H1 (cell line): ENCODE measurements around the gene KMT5C. TPM values are rescaled to one million over a fixed set of nuclear protein-coding genes. Genes with fewer than 3 reads are reported as not detected.

Source experiments
- CTCF ChIA-PET: fragments of 300-600 bp; sonication (Branson Sonifier 250); formaldehyde crosslinking; loops from one replicate; lab custom pipeline; 2021; ENCODE audit not compliant: partially characterized antibody; lab: Charles Lee
- POLR2A ChIA-PET: fragments of 300-600 bp; sonication (Branson Sonifier 250); formaldehyde crosslinking; loops from one replicate; lab custom pipeline; 2021; ENCODE audit warnings: inconsistent platforms; ENCODE audit not compliant: partially characterized antibody; lab: Charles Lee
- DNase-seq, 2 experiments: peaks; one replicate each; pipeline versions ENCODE4 v3.0.0 to v3.0.0-alpha.2; 2010 to 2022; ENCODE audit warnings: low spot score in 2 of 2, low read depth in 1 of 2, mixed read lengths in 1 of 2
- FAIRE-seq: peaks from 2 replicates; lab custom pipeline; 2011; peaks lifted over from hg19 to GRCh38; lab: Jason Lieb, UNC
- H2AFZ ChIP-seq: 2 replicates; pipeline ENCODE4 v1.8.1; 2012; ENCODE audit warnings: low read length, inconsistent platforms
- H2AK5ac ChIP-seq: 2 replicates; pipeline ENCODE4 v1.6.1; 2013; ENCODE audit warnings: low read depth, low read length
- H2BK120ac ChIP-seq: replicated peaks from 2 replicates; pipeline ENCODE3; 2013; ENCODE audit warnings: low read depth, low read length, inconsistent platforms
- H2BK12ac ChIP-seq: 2 replicates; pipeline ENCODE4 v1.6.1; 2013; ENCODE audit warnings: low read depth, low read length
- H2BK15ac ChIP-seq: 2 replicates; pipeline ENCODE4 v1.6.1; 2013; ENCODE audit warnings: low read length
- H2BK20ac ChIP-seq: 2 replicates; pipeline ENCODE4 v1.6.1; 2013; ENCODE audit warnings: low read length
- H2BK5ac ChIP-seq: 2 replicates; pipeline ENCODE4 v1.6.1; 2013; ENCODE audit warnings: low read depth, low read length
- H3K14ac ChIP-seq: 2 replicates; pipeline ENCODE4 v1.6.1; 2013; ENCODE audit warnings: inconsistent platforms; ENCODE audit not compliant: insufficient read length
- H3K18ac ChIP-seq: 2 replicates; pipeline ENCODE4 v1.6.1; 2013; ENCODE audit warnings: low read length; ENCODE audit errors: extremely low read depth
- H3K23ac ChIP-seq: 2 replicates; pipeline ENCODE4 v1.6.1; 2013; ENCODE audit warnings: inconsistent platforms; ENCODE audit not compliant: insufficient read length
- H3K23me2 ChIP-seq: 2 replicates; pipeline ENCODE4 v1.6.1; 2013; ENCODE audit warnings: low read depth, low read length
- H3K27ac ChIP-seq: 2 replicates; pipeline ENCODE4 v1.6.1; 2011; ENCODE audit warnings: low read depth, low read length, inconsistent platforms
- H3K27me3 ChIP-seq, 4 experiments: replicated peaks in 1 of 4; 1 replicate in 1 of 4; 2 replicates in 3 of 4; pipeline versions ENCODE4 v1.6.1 to v1.8.1; 2011 to 2013; ENCODE audit warnings: low read length in 3 of 4, mild to moderate bottlenecking in 3 of 4, inconsistent platforms in 2 of 4, mixed read lengths in 2 of 4, moderate library complexity in 1 of 4; ENCODE audit not compliant: control insufficient read depth in 3 of 4, insufficient read depth in 3 of 4; ENCODE audit errors: extremely low read depth in 1 of 4
- H3K36me3 ChIP-seq, 4 experiments: 2 replicates each; pipeline versions ENCODE4 v1.6.1 to v1.8.1; 2011 to 2013; ENCODE audit warnings: mild to moderate bottlenecking in 4 of 4, low read length in 3 of 4, moderate library complexity in 2 of 4, control low read depth in 1 of 4, inconsistent platforms in 1 of 4; ENCODE audit not compliant: insufficient read depth in 4 of 4, control insufficient read depth in 2 of 4
- H3K4ac ChIP-seq: replicated peaks from 2 replicates; pipeline ENCODE3; 2013; ENCODE audit warnings: low read length, low read depth, mixed read lengths, inconsistent platforms; ENCODE audit not compliant: insufficient read length
- H3K4me1 ChIP-seq, 4 experiments: replicated peaks in 1 of 4; 1 replicate in 1 of 4; 2 replicates in 3 of 4; pipeline versions ENCODE4 v1.6.1 to v1.8.1; 2011 to 2013; ENCODE audit warnings: low read length in 3 of 4, inconsistent platforms in 2 of 4, mixed read lengths in 1 of 4; ENCODE audit not compliant: insufficient read depth in 4 of 4, control insufficient read depth in 3 of 4
- H3K4me2 ChIP-seq, 2 experiments: 2 replicates each; pipeline versions ENCODE4 v1.6.1 to v1.8.1; 2011 to 2013; ENCODE audit warnings: low read depth in 2 of 2, low read length in 2 of 2, control low read depth in 1 of 2, inconsistent platforms in 1 of 2, mild to moderate bottlenecking in 1 of 2; ENCODE audit not compliant: insufficient read depth in 1 of 2
- H3K4me3 ChIP-seq, 4 experiments: fragments of 200-600, 300-600 bp in 1 of 4; sonication (generic), shearing (Covaris generic), sonication (Bioruptor Twin) in 1 of 4; 2 replicates each; pipeline versions ENCODE4 v1.5.1 to v1.8.1; 2011 to 2016; ENCODE audit warnings: low read length in 4 of 4, low read depth in 3 of 4, control low read depth in 2 of 4, inconsistent platforms in 2 of 4, mild to moderate bottlenecking in 2 of 4, mixed read lengths in 1 of 4, moderate library complexity in 1 of 4; ENCODE audit not compliant: insufficient read depth in 2 of 4; ENCODE audit errors: extremely low read depth in 1 of 4
- H3K56ac ChIP-seq: replicated peaks from 2 replicates; pipeline ENCODE3; 2013; ENCODE audit warnings: low read depth, mild to moderate bottlenecking, mixed read lengths, low read length, inconsistent platforms; ENCODE audit not compliant: insufficient read length
- H3K79me1 ChIP-seq: 2 replicates; pipeline ENCODE4 v1.6.1; 2013; ENCODE audit warnings: low read depth, low read length, control low read depth
- H3K79me2 ChIP-seq, 2 experiments: 2 replicates each; pipeline versions ENCODE4 v1.6.1 to v1.8.1; 2012 to 2013; ENCODE audit warnings: low read length in 2 of 2, mild to moderate bottlenecking in 2 of 2, inconsistent platforms in 1 of 2; ENCODE audit not compliant: insufficient read depth in 2 of 2, control insufficient read depth in 1 of 2
- H3K9ac ChIP-seq, 4 experiments: replicated peaks in 1 of 4; 1 replicate in 1 of 4; 2 replicates in 3 of 4; pipeline versions ENCODE4 v1.6.1 to v1.8.1; 2011 to 2013; ENCODE audit warnings: low read depth in 3 of 4, low read length in 3 of 4, control low read depth in 2 of 4, mild to moderate bottlenecking in 2 of 4, moderate library complexity in 2 of 4, inconsistent platforms in 1 of 4; ENCODE audit errors: extremely low read depth in 1 of 4
- H3K9me3 ChIP-seq, 2 experiments: 2 replicates each; pipeline versions ENCODE4 v1.6.1 to v1.8.1; 2012 to 2013; ENCODE audit warnings: mild to moderate bottlenecking in 2 of 2, moderate library complexity in 2 of 2, control low read depth in 1 of 2, inconsistent platforms in 1 of 2, low read depth in 1 of 2, low read length in 1 of 2, mixed read lengths in 1 of 2; ENCODE audit not compliant: insufficient read depth in 2 of 2
- H4K20me1 ChIP-seq, 2 experiments: replicated peaks in 1 of 2; 2 replicates each; pipeline versions ENCODE3 to v1.8.1; 2011 to 2013; ENCODE audit warnings: inconsistent platforms in 2 of 2, low read length in 2 of 2, mild to moderate bottlenecking in 1 of 2; ENCODE audit not compliant: insufficient read depth in 2 of 2, control insufficient read depth in 1 of 2
- H4K5ac ChIP-seq: 2 replicates; pipeline ENCODE4 v1.6.1; 2013; ENCODE audit warnings: low read length, low read depth, mixed read lengths, inconsistent platforms; ENCODE audit not compliant: insufficient read length
- H4K8ac ChIP-seq: 2 replicates; pipeline ENCODE4 v1.8.0; 2013; ENCODE audit warnings: mild to moderate bottlenecking, moderate library complexity, low read length, inconsistent platforms; ENCODE audit not compliant: insufficient read depth; ENCODE audit errors: extremely low read depth
- H4K91ac ChIP-seq: replicated peaks from 2 replicates; pipeline ENCODE3; 2013; ENCODE audit warnings: low read length, mixed read lengths, inconsistent platforms; ENCODE audit not compliant: insufficient read length
- BACH1 ChIP-seq: IDR thresholded peaks from 2 replicates; pipeline ENCODE4 v1.6.1; 2012; ENCODE audit warnings: low read length, improper control_type of control experiment
- CBX5 ChIP-seq: fragments of 300-800, 300-1000 bp; sonication (generic); IDR thresholded peaks from 2 replicates; pipeline ENCODE4 v1.7.1; 2016; ENCODE audit warnings: antibody characterized with exemption, low read length, low read depth
- CEBPB ChIP-seq: IDR thresholded peaks from 2 replicates; pipeline ENCODE4 v1.6.1; 2012; ENCODE audit warnings: low read depth, low read length
- CTCF ChIP-seq, 3 experiments: IDR thresholded peaks; 1 replicate in 2 of 3; 2 replicates in 1 of 3; pipeline versions ENCODE4 v1.5.1 to v1.6.1; 2011; ENCODE audit warnings: low read length in 3 of 3, mild to moderate bottlenecking in 3 of 3, inconsistent platforms in 2 of 3, low read depth in 1 of 3, moderate library complexity in 1 of 3; ENCODE audit not compliant: insufficient read depth in 1 of 3; ENCODE audit errors: control extremely low read depth in 1 of 3
- EZH2 ChIP-seq: fragments of 200-600 bp; sonication (generic); IDR thresholded peaks from 2 replicates; pipeline ENCODE4 v1.7.1; 2012; ENCODE audit warnings: low read depth, mild to moderate bottlenecking, moderate library complexity, low read length, inconsistent platforms; ENCODE audit not compliant: severe bottlenecking
- PHF8 ChIP-seq: fragments of 200-600 bp; sonication (generic); conservative IDR thresholded peaks from 2 replicates; pipeline ENCODE4 v1.7.1; 2012; ENCODE audit warnings: low read depth, mild to moderate bottlenecking, inconsistent platforms, low read length, moderate library complexity
- POLR2AphosphoS5 ChIP-seq: IDR thresholded peaks from 2 replicates; pipeline ENCODE4 v1.6.1; 2011; ENCODE audit warnings: low read depth, low read length
- RFX5 ChIP-seq: IDR thresholded peaks from 2 replicates; pipeline ENCODE4 v1.6.1; 2011; ENCODE audit warnings: low read depth, low read length, improper control_type of control experiment, borderline replicate concordance
- SIRT6 ChIP-seq: IDR thresholded peaks from one replicate; pipeline ENCODE4 v1.7.1; 2012; ENCODE audit warnings: low read length, inconsistent platforms
- SRF ChIP-seq: IDR thresholded peaks from 2 replicates; pipeline ENCODE4 v1.6.1; 2011; ENCODE audit warnings: mild to moderate bottlenecking, low read depth, low read length, moderate library complexity
- ZNF274 ChIP-seq: IDR thresholded peaks from 2 replicates; pipeline ENCODE4 v1.7.0; 2012; ENCODE audit warnings: low read length, borderline replicate concordance; ENCODE audit errors: extremely low read depth
- WGBS, 2 experiments: shearing (Covaris generic) in 1 of 2; methylation state at CpG; one replicate each; pipeline versions ENCODE4 v1.1.6 to v1.1.7; 2013 to 2015; ENCODE audit warnings: low lambda C conversion rate in 2 of 2, mixed read lengths in 2 of 2, inconsistent platforms in 1 of 2, low coverage in 1 of 2, missing lambda C conversion rate in 1 of 2; ENCODE audit not compliant: insufficient replicate concordance in 2 of 2, insufficient coverage in 1 of 2, insufficient read length in 1 of 2; ENCODE audit errors: extremely low coverage in 1 of 2, missing lambda C conversion rate in 1 of 2; 5-methylcytosine and 5-hydroxymethylcytosine counted together
- polyA plus RNA-seq, 7 experiments: library from polyadenylated mRNA; depleted of rRNA in 3 of 7; stranded (reverse) in 5 of 7; unstranded in 2 of 7; fragments of >200 nt in 5 of 7; fragments of 200-250 nt in 2 of 7; gene quantifications; 1 replicate in 5 of 7; 2 replicates in 1 of 7; 4 replicates in 1 of 7; pipeline versions ENCODE4 v1.2.1 to v1.2.3, GENCODE V29; 2011 to 2013; ENCODE audit warnings: missing spikeins in 2 of 7, mixed read lengths in 2 of 7
- total RNA-seq: library from RNA; stranded (reverse); fragmentation: NEBNext Ultra II Directional; extraction: Animal tissue kit (Norgen Biotek cat#: 25700); gene quantifications from 2 replicates; pipeline ENCODE4 v1.2.1, GENCODE V29; 2021

Gene KMT5C
- total and polyA plus RNA-seq, 2 of the 8 experiments (the other 6 are each of a cell fraction or from before 2014, with no cell fraction given): 24.9 to 31.5 TPM

- no peaks in the 10 kb centered on the region for H3K27me3 ChIP-seq
- POLR2A ChIA-PET: interaction anchor here (0.7 to 3.8 kb wide), 4 partner anchors 12 to 100 kb away, joined by 3 to 32 read pairs (median 11); partner anchors contain the start of genes KMT5C and TMEM238
- H3K56ac ChIP-seq: no peak overlapping the region
- H3K36me3 ChIP-seq: peaks cover 14 to 36% (median 25%) of the 10 kb centered on the region in 4 experiments
- no peak overlapping the region for H2BK5ac ChIP-seq
- no peak for FAIRE-seq
- no peak overlapping the region for H3K18ac ChIP-seq
- H3K14ac ChIP-seq: no peak overlapping the region
- DNase-seq: no peak
- H3K79me1 ChIP-seq: no peaks in the 10 kb centered on the region; the same call in 1 of the 2 replicates
- H4K5ac ChIP-seq: no peak overlapping the region
- H2AK5ac ChIP-seq: no peak overlapping the region
- H3K27ac ChIP-seq: no peak overlapping the region
- H2BK15ac ChIP-seq: no peak overlapping the region
- H3K4me3 ChIP-seq: no peak overlapping the region
- no peak overlapping the region for H3K4me2 ChIP-seq
- H2AFZ ChIP-seq: no peak overlapping the region
- no peak overlapping the region for H2BK120ac ChIP-seq
- peaks cover 0 to 2% of the 10 kb centered on the region in 2 experiments for H4K20me1 ChIP-seq
- no peak overlapping the region for H2BK20ac ChIP-seq
- no peaks in the 10 kb centered on the region for H3K79me2 ChIP-seq
- WGBS, 2 experiments: 90% methylated on average over 10 of the region's 10 CpGs; no CpG with 5 or more reads in 1 of the 2 experiments
- H3K9me3 ChIP-seq: no peaks in the 10 kb centered on the region
- CTCF ChIA-PET: interaction anchor here (0.9 to 3.9 kb wide), 6 partner anchors 8 to 119 kb away, joined by 3 to 37 read pairs (median 20); partner anchors contain the start of gene TMEM238
- no peak overlapping the region for H2BK12ac ChIP-seq
- H3K9ac ChIP-seq: peak overlapping the region in 1 of 4 experiments; percentile 29; a peak in 1 of 7 replicates
- H3K23me2 ChIP-seq: peaks cover 2% of the 10 kb centered on the region; the same call in 1 of the 2 replicates
- H3K4me1 ChIP-seq: peaks cover 0 to 8% (median 1%) of the 10 kb centered on the region in 4 experiments; a peak in 3 of 7 replicates
- no peak overlapping the region for H4K8ac ChIP-seq
- H4K91ac ChIP-seq: no peak overlapping the region
- no peak overlapping the region for H3K23ac ChIP-seq
- H3K4ac ChIP-seq: no peak overlapping the region
- no peak for TF ChIP-seq ZNF274
- no peak for TF ChIP-seq CTCF (IDR thresholded peaks at IDR 0.05; ENCODE audit: control extremely low read depth in 1 of 3, insufficient read depth in 1 of 3, low read depth in 1 of 3, low read length in 3 of 3)
- TF ChIP-seq RFX5: no peak
- no peak for TF ChIP-seq POLR2AphosphoS5
- no peak for TF ChIP-seq SRF
- TF ChIP-seq EZH2: no peak
- TF ChIP-seq PHF8: no peak
- TF ChIP-seq CEBPB: no peak
- no peak for TF ChIP-seq CBX5
- no peak for TF ChIP-seq SIRT6
- no peak for TF ChIP-seq BACH1
Measured at GRCh38 chr19:55299991-55300390, 39.7 kb upstream of the KMT5C start.
